Measurements from ENCODE around the gene CREG1.

The CREG1 gene

GRCh38 chr1:167504467-167504827 lies 49.1 kb downstream of the CREG1 start:
- Mint-ChIP-seq H3K36me3 (peaks cover 43% of the 10 kb centered on the region), H3K27ac (peak overlapping the region; percentile 96), H3K4me3 (peak overlapping the region; percentile 66), H3K27me3 (no peaks in the 10 kb centered on the region), H3K9me3 (no peaks in the 10 kb centered on the region), H3K4me1 (peaks cover 98% of the 10 kb centered on the region)

GRCh38 chr1:167503626-167504466 lies 49.7 kb downstream of the CREG1 start:
- no peaks in the 10 kb centered on the region for H3K9me3 Mint-ChIP-seq
- no peaks in the 10 kb centered on the region for H3K27me3 Mint-ChIP-seq
- peaks cover 98% of the 10 kb centered on the region for H3K4me1 Mint-ChIP-seq
- peak overlapping the region; percentile 85 for H3K4me3 Mint-ChIP-seq
- H3K36me3 Mint-ChIP-seq, result peaks cover 40% of the 10 kb centered on the region
- peak overlapping the region; percentile 96 for H3K27ac Mint-ChIP-seq

DNA sequence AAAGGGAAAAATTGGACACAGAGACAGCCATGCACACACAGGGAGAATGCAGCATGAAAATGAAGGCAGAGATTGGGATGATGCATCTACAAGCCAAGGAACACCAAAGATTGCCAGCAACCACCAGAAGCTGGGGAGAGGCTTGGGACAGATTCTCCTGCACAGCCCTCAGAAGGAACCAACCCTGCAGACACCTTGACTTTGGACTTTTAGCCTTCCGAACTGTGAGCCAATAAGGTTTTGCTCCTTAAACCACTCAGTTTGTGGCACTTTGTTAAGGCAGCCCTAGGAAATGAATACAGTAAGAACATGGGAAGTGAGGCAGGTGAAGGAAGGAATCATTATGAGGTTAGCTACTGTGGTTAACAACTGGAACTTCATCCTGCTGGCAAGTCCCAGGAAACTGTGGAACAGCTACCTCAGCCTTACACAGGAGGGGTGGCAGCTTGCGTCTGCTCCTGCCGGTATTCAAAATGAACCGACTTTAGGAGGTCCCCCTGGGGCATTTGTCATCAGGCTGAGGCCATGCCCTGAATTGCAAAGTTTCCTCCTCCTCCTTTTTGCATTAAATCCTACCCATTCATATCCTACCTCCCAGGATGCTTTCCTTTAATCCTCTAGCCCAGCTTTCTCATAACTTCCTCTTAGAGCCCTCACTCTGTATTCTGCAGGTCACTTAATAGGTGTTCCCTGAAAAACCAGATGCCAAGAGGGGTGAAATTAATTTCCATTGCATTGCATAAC lies 50.7 kb downstream of the CREG1 start:
- no peaks in the 10 kb centered on the region for H3K9me3 Mint-ChIP-seq
- peak overlapping the region; percentile 96 for H3K27ac Mint-ChIP-seq
- H3K4me1 Mint-ChIP-seq, result peaks cover 99% of the 10 kb centered on the region
- no peaks in the 10 kb centered on the region for H3K27me3 Mint-ChIP-seq
- H3K36me3 Mint-ChIP-seq, result peaks cover 37% of the 10 kb centered on the region
- peak overlapping the region; percentile 85 for H3K4me3 Mint-ChIP-seq

GRCh38 chr1:167502192-167502551 lies 51.4 kb downstream of the CREG1 start:
- Mint-ChIP-seq H3K27me3 (no peaks in the 10 kb centered on the region), H3K36me3 (peaks cover 31% of the 10 kb centered on the region), H3K4me3 (peak overlapping the region; percentile 85), H3K9me3 (no peaks in the 10 kb centered on the region), H3K27ac (peak overlapping the region; percentile 96), H3K4me1 (peaks cover 99% of the 10 kb centered on the region)

DNA sequence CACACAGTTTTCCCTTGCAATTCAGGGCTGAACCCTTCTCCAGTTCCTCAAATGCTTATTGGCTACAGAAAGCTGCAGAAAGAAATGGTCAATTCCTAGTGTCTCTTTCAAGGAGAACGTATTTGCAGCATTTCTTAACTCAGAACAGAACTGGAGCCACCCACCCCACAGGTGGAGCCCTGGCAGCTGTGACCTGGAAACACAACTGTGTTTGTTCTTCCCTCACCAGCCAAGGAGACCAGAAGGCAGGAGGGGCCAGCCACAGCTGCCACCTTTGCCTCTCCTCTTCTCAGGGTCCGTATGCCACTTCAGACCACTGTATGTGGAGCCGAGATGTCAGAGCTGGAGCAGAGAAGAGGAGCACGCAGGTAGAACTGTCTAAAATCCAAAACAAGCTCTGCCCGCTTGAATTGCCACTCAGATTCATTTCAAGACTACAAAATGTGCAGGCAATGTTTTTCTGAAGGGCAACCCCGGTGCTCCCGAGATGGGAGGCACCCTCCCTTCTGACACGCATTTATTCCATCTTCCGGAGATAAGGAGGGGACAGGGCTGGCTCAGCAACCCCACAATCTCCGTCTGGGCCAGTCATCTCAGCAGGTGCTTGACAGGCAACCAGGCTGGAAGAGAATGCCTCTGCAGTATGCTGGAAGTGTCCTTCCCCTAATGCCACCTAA lies 51.9 kb downstream of the CREG1 start:
- peaks cover 99% of the 10 kb centered on the region for H3K4me1 Mint-ChIP-seq
- peaks cover 33% of the 10 kb centered on the region for H3K36me3 Mint-ChIP-seq
- no peaks in the 10 kb centered on the region for H3K9me3 Mint-ChIP-seq
- peak overlapping the region; percentile 96 for H3K27ac Mint-ChIP-seq
- H3K27me3 Mint-ChIP-seq, result no peaks in the 10 kb centered on the region
- H3K4me3 Mint-ChIP-seq, result peak overlapping the region; percentile 85

GRCh38 chr1:167500283-167500860 lies 53.2 kb downstream of the CREG1 start:
- peaks cover 99% of the 10 kb centered on the region for H3K4me1 Mint-ChIP-seq
- peak overlapping the region; percentile 85 for H3K4me3 Mint-ChIP-seq
- H3K36me3 Mint-ChIP-seq, result peaks cover 29% of the 10 kb centered on the region
- H3K27me3 Mint-ChIP-seq, result no peaks in the 10 kb centered on the region
- H3K9me3 Mint-ChIP-seq, result no peaks in the 10 kb centered on the region
- peak overlapping the region; percentile 99 for H3K27ac Mint-ChIP-seq

DNA sequence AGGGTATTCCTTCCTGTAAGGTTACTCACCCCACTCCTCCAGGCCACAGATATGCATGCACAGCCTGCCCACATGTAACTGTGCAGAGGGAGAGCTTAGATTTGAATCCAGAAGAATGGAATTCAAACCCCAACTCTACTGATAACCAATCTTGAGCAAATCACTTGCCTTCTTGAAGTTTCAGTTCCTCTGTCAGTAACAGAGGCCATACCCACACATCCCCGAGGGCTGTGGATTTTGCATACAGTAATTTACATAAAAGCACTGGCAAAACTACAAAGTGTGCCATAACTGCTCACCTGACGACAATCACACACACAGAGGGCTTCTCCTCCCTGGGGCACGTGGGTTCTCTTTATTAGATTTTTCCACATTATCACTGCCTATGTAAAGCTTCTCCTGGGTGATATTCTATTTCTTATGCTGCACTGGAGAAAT lies 53.9 kb downstream of the CREG1 start:
- peaks cover 29% of the 10 kb centered on the region for H3K36me3 Mint-ChIP-seq
- H3K27me3 Mint-ChIP-seq, result no peaks in the 10 kb centered on the region
- peak overlapping the region; percentile 66 for H3K4me3 Mint-ChIP-seq
- peak overlapping the region; percentile 99 for H3K27ac Mint-ChIP-seq
- H3K4me1 Mint-ChIP-seq, result peaks cover 99% of the 10 kb centered on the region
- H3K9me3 Mint-ChIP-seq, result no peaks in the 10 kb centered on the region

GRCh38 chr1:167499106-167499505 lies 54.5 kb downstream of the CREG1 start:
- Mint-ChIP-seq H3K4me1 (peaks cover 99% of the 10 kb centered on the region), H3K9me3 (no peaks in the 10 kb centered on the region), H3K36me3 (peaks cover 26% of the 10 kb centered on the region), H3K27ac (peak overlapping the region; percentile 99), H3K4me3 (peak overlapping the region; percentile 66), H3K27me3 (no peaks in the 10 kb centered on the region)

DNA sequence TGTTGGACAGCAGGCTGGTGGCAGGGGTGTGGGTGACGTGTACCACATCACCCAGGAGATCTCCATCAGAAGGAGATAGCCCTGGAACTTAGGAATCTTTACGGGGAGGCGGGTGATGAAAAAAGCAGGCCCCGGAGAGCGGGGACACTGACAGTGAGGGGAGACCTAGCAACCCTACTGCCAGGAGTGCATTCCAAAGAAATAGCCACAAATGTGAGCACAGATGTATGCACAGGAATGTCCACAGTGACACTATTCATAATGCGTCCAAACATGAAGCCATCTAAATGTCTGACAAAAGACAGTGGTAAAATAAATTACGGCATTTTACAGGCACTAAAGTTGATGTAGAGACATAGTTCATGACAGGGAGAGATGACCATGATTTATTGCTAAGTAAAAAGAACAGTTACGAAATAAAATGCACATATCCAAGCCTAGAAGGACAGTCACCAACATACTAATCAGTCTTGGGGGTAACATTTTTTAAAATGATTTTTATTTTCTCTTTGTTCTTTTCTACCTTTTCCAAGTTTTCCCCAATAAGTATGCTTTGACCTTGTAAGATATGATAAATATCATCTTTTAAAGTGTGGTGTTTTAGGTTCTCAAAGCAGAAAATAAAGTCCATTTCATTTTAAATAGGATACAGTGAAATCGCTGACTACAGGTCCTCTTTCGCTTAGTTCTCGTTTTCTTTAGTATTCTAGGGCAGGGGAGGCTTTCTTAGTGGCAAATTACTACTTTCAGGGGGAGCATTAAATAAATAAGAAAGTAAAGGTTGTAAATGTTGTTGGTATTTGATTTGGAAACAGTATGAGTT lies 56.6 kb downstream of the CREG1 start:
- no peaks in the 10 kb centered on the region for H3K27me3 Mint-ChIP-seq
- peak overlapping the region; percentile 77 for H3K27ac Mint-ChIP-seq
- H3K36me3 Mint-ChIP-seq, result peaks cover 16% of the 10 kb centered on the region
- H3K9me3 Mint-ChIP-seq, result no peaks in the 10 kb centered on the region
- H3K4me1 Mint-ChIP-seq, result peaks cover 98% of the 10 kb centered on the region
- H3K4me3 Mint-ChIP-seq, result peak overlapping the region; percentile 71

DNA sequence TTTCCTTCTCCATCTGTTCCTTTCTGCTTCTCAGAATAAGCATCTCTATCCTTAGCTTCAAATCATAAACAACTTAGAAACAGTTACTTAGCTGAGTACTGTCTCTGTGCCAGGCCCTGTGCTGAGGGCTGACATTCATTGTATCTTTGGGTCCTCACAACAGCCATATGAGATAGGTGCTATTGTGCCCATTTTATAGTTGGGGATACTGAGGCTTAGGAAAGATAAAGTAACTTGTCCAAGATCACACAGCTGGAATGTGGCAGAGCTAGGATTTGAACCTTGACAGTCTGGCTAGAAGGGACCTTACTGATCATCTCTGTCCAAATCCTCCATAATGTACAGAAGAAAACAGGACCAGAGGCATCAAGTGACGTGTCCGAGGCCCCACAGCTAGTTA lies 60.2 kb downstream of the CREG1 start:
- peaks cover 9% of the 10 kb centered on the region for H3K36me3 Mint-ChIP-seq
- peaks cover 99% of the 10 kb centered on the region for H3K4me1 Mint-ChIP-seq
- H3K27ac Mint-ChIP-seq, result peak overlapping the region; percentile 98
- peak overlapping the region; percentile 74 for H3K4me3 Mint-ChIP-seq
- no peaks in the 10 kb centered on the region for H3K9me3 Mint-ChIP-seq
- H3K27me3 Mint-ChIP-seq, result no peaks in the 10 kb centered on the region

GRCh38 chr1:167492481-167492910 lies 61.1 kb downstream of the CREG1 start:
- peak overlapping the region; percentile 100 for H3K27ac Mint-ChIP-seq
- H3K4me3 Mint-ChIP-seq, result peak overlapping the region; percentile 85
- H3K9me3 Mint-ChIP-seq, result no peaks in the 10 kb centered on the region
- H3K36me3 Mint-ChIP-seq, result peaks cover 9% of the 10 kb centered on the region
- no peaks in the 10 kb centered on the region for H3K27me3 Mint-ChIP-seq
- H3K4me1 Mint-ChIP-seq, result peaks cover 99% of the 10 kb centered on the region

DNA sequence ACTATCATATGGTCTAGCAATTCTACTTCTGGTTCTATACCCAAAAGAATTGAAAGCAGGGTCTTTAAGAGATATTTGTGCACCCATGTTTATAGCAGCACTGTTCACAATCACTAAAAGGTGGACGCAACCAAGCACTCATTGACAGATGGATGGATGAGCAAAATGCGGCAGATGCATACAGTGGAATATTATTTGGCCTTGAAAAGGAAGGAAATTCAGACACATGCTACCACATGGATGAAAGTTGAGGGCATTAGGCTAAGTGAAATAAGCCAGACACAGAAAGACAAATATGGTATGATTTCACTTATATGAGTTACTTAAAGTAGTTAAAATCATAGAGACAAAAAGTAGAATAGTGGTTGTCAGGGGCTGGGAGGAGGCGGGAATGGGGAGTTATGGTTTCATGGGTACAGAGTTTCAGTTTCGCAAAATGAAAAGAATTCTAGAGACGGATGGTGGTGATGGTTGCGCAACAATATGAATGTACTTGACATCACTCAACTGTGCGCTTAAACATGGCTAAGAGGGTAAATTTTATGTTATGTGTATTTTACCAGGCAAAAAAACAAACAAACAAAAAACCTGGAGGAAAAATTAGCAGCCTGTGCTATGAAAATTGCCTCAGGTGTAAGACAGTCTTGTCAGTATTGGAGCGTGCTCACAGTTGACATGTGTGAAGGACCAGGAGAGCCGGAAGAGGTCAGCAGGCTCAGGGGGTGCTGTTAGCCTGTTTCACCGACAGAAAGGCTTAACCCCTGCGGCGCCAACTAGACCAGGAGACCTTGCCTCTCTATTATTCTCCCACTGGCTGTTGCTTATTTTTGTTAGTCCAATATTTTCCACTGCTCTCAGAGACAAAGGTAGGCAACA lies 61.7 kb downstream of the CREG1 start:
- Mint-ChIP-seq H3K36me3 (peaks cover 8% of the 10 kb centered on the region), H3K4me3 (peak overlapping the region; percentile 85), H3K9me3 (no peaks in the 10 kb centered on the region), H3K27ac (peak overlapping the region; percentile 100), H3K27me3 (no peaks in the 10 kb centered on the region), H3K4me1 (peaks cover 99% of the 10 kb centered on the region)

All from activated naive CD4-positive, alpha-beta T cell treated with anti-CD3 and anti-CD28 coated beads, Interleukin-2, amount 50 U/mL, for 24 hours (primary cell).